ENCODE measurements around the gene BIRC6.

Gene BIRC6

GRCh38 chr2:32418778-32419177 is 62.0 kb downstream of the BIRC6 start:
- Histone ChIP-seq H3K4me1 (ENCODE audit: control extremely low read depth in 1 of 4, control insufficient read depth in 4 of 4, insufficient read depth in 4 of 4, low read length in 3 of 4) (no peaks in the 10 kb centered on the region), H3K4me3 (ENCODE audit: control insufficient read depth in 1 of 7, extremely low read depth in 1 of 7, insufficient read depth in 4 of 7, low read depth in 2 of 7, low read length in 6 of 7) (no peak overlapping the region), H3K27me3 (replicated peaks in 2 of 5; ENCODE audit: control insufficient read depth in 4 of 5, insufficient read depth in 5 of 5, low read length in 4 of 5) (no peaks in the 10 kb centered on the region), H3K9me3 (ENCODE audit: control extremely low read depth in 1 of 5, control insufficient read depth in 4 of 5, insufficient read depth in 2 of 5, low read depth in 1 of 5, low read length in 4 of 5) (no peaks in the 10 kb centered on the region), H3K36me3 (ENCODE audit: control insufficient read depth in 4 of 4, insufficient read depth in 4 of 4, low read length in 3 of 4) (peaks cover 13 to 36% (median 22%) of the 10 kb centered on the region in 4 experiments), H3K27ac (ENCODE audit: insufficient read depth in 1 of 2, low read depth in 1 of 2, low read length in 2 of 2, poor library complexity in 1 of 2, severe bottlenecking in 2 of 2) (no peak overlapping the region)
- WGBS (ENCODE audit: insufficient coverage) = no CpG with 5 or more reads among the region's 5 CpGs
- DNase-seq = no peak
- ChIA-PET POLR2A (no interaction called here), CTCF (no interaction called here)

DNA sequence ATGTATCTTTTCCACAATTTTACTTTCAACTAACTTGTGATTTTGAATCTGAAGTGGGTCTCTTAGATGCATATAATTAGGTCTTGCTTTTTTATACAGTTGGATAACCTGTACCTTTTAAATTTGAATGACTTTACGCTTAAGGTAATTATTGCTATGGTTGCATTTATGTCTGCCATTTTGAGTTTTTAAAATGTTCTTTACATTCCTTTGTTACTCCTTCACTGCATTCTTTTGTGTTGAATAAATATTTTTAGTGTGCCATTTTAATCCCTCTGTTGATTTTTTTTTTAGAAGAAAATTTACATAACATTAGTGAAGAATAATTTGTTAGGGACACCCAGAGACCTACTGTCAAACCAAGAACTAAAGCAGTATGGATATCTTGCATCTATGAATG is 65.3 kb downstream of the BIRC6 start:
- Histone ChIP-seq H3K27me3 (replicated peaks in 2 of 5; ENCODE audit: control insufficient read depth in 4 of 5, insufficient read depth in 5 of 5, low read length in 4 of 5) (no peaks in the 10 kb centered on the region), H3K4me3 (ENCODE audit: control insufficient read depth in 1 of 7, extremely low read depth in 1 of 7, insufficient read depth in 4 of 7, low read depth in 2 of 7, low read length in 6 of 7) (no peak overlapping the region), H3K27ac (ENCODE audit: insufficient read depth in 1 of 2, low read depth in 1 of 2, low read length in 2 of 2, poor library complexity in 1 of 2, severe bottlenecking in 2 of 2) (no peak overlapping the region), H3K4me1 (ENCODE audit: control extremely low read depth in 1 of 4, control insufficient read depth in 4 of 4, insufficient read depth in 4 of 4, low read length in 3 of 4) (peaks cover 0 to 1% (median 0%) of the 10 kb centered on the region in 4 experiments), H3K36me3 (ENCODE audit: control insufficient read depth in 4 of 4, insufficient read depth in 4 of 4, low read length in 3 of 4) (peaks cover 2 to 20% (median 12%) of the 10 kb centered on the region in 4 experiments), H3K9me3 (ENCODE audit: control extremely low read depth in 1 of 5, control insufficient read depth in 4 of 5, insufficient read depth in 2 of 5, low read depth in 1 of 5, low read length in 4 of 5) (no peaks in the 10 kb centered on the region)
- POLR2A ChIA-PET = no interaction called here
- no peak for DNase-seq
- CTCF ChIA-PET = no interaction called here
- no CpG with 5 or more reads among the region's 1 CpG for WGBS (ENCODE audit: insufficient coverage)

DNA sequence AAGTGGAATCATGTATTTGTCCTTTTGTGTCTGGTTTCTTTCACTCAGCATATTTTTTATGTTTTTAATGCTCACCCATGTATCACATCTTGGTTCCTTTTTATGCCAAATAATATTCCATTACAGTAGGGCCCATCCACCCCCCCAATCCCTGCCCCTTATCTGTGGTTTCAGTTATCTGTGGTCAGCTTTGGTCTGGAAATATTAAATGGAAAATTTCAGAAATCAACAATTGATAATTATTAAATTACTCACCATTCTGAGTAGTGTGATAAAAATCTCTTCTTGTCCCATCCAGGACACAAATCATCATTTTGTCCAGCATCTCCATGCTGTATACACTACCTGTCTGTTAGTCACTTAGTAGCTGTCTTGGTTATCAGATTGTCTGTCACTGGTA is 66.7 kb downstream of the BIRC6 start:
- peaks cover 0 to 1% (median 0%) of the 10 kb centered on the region in 4 experiments for H3K4me1 ChIP-seq (ENCODE audit: control extremely low read depth in 1 of 4, control insufficient read depth in 4 of 4, insufficient read depth in 4 of 4, low read length in 3 of 4)
- no peak overlapping the region for H3K27ac ChIP-seq (ENCODE audit: insufficient read depth in 1 of 2, low read depth in 1 of 2, low read length in 2 of 2, poor library complexity in 1 of 2, severe bottlenecking in 2 of 2)
- ChIA-PET CTCF (no interaction called here), POLR2A (no interaction called here)
- no peaks in the 10 kb centered on the region for H3K27me3 ChIP-seq (replicated peaks in 2 of 5; ENCODE audit: control insufficient read depth in 4 of 5, insufficient read depth in 5 of 5, low read length in 4 of 5)
- no peaks in the 10 kb centered on the region for H3K9me3 ChIP-seq (ENCODE audit: control extremely low read depth in 1 of 5, control insufficient read depth in 4 of 5, insufficient read depth in 2 of 5, low read depth in 1 of 5, low read length in 4 of 5)
- no peak overlapping the region for H3K4me3 ChIP-seq (ENCODE audit: control insufficient read depth in 1 of 7, extremely low read depth in 1 of 7, insufficient read depth in 4 of 7, low read depth in 2 of 7, low read length in 6 of 7)
- H3K36me3 ChIP-seq (ENCODE audit: control insufficient read depth in 4 of 4, insufficient read depth in 4 of 4, low read length in 3 of 4) = peaks cover 0 to 9% (median 6%) of the 10 kb centered on the region in 4 experiments
- peak in 1 of 3 donors; percentile 10 for DNase-seq

DNA sequence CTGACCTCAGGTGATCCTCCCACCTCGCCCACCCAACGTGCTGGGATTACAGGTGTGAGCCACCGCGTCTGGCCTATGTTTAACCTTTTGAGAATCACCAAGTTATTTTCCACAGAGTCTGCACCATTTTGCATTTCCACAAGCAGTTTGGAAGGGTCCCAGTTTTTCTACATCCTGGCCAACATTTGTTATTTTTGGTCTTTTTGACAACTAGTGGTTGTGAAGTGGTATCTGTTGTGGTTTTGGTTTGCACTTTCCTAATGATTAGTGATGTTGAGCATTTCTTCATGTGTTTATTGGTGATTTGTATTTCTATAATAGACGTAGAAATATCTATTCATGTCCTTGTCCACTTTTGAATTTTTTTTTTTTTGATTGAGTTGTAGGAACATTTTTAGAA is 67.9 kb downstream of the BIRC6 start:
- WGBS (ENCODE audit: insufficient coverage) = 100% methylated on average over 4 of the region's 5 CpGs
- ChIA-PET CTCF (no interaction called here), POLR2A (no interaction called here)
- no peaks in the 10 kb centered on the region for H3K9me3 ChIP-seq (ENCODE audit: control extremely low read depth in 1 of 5, control insufficient read depth in 4 of 5, insufficient read depth in 2 of 5, low read depth in 1 of 5, low read length in 4 of 5)
- H3K4me3 ChIP-seq (ENCODE audit: control insufficient read depth in 1 of 7, extremely low read depth in 1 of 7, insufficient read depth in 4 of 7, low read depth in 2 of 7, low read length in 6 of 7) = no peak overlapping the region
- H3K27ac ChIP-seq (ENCODE audit: insufficient read depth in 1 of 2, low read depth in 1 of 2, low read length in 2 of 2, poor library complexity in 1 of 2, severe bottlenecking in 2 of 2) = no peak overlapping the region
- H3K36me3 ChIP-seq (ENCODE audit: control insufficient read depth in 4 of 4, insufficient read depth in 4 of 4, low read length in 3 of 4) = peaks cover 0 to 9% (median 5%) of the 10 kb centered on the region in 4 experiments
- DNase-seq = no peak
- H3K27me3 ChIP-seq (replicated peaks in 2 of 5; ENCODE audit: control insufficient read depth in 4 of 5, insufficient read depth in 5 of 5, low read length in 4 of 5) = no peaks in the 10 kb centered on the region
- peaks cover 0 to 1% (median 0%) of the 10 kb centered on the region in 4 experiments for H3K4me1 ChIP-seq (ENCODE audit: control extremely low read depth in 1 of 4, control insufficient read depth in 4 of 4, insufficient read depth in 4 of 4, low read length in 3 of 4)

GRCh38 chr2:32425719-32426141 is 68.9 kb downstream of the BIRC6 start:
- H3K27ac ChIP-seq (ENCODE audit: insufficient read depth in 1 of 2, low read depth in 1 of 2, low read length in 2 of 2, poor library complexity in 1 of 2, severe bottlenecking in 2 of 2) = no peak overlapping the region
- no peak for DNase-seq
- peaks cover 0 to 1% (median 0%) of the 10 kb centered on the region in 4 experiments for H3K4me1 ChIP-seq (ENCODE audit: control extremely low read depth in 1 of 4, control insufficient read depth in 4 of 4, insufficient read depth in 4 of 4, low read length in 3 of 4)
- POLR2A ChIA-PET = no interaction called here
- H3K9me3 ChIP-seq (ENCODE audit: control extremely low read depth in 1 of 5, control insufficient read depth in 4 of 5, insufficient read depth in 2 of 5, low read depth in 1 of 5, low read length in 4 of 5) = no peaks in the 10 kb centered on the region
- CTCF ChIA-PET = no interaction called here
- peaks cover 2 to 11% (median 6%) of the 10 kb centered on the region in 4 experiments for H3K36me3 ChIP-seq (ENCODE audit: control insufficient read depth in 4 of 4, insufficient read depth in 4 of 4, low read length in 3 of 4)
- H3K4me3 ChIP-seq (ENCODE audit: control insufficient read depth in 1 of 7, extremely low read depth in 1 of 7, insufficient read depth in 4 of 7, low read depth in 2 of 7, low read length in 6 of 7) = no peak overlapping the region
- no CpG with 5 or more reads among the region's 2 CpGs for WGBS (ENCODE audit: insufficient coverage)
- H3K27me3 ChIP-seq (replicated peaks in 2 of 5; ENCODE audit: control insufficient read depth in 4 of 5, insufficient read depth in 5 of 5, low read length in 4 of 5) = no peaks in the 10 kb centered on the region

DNA sequence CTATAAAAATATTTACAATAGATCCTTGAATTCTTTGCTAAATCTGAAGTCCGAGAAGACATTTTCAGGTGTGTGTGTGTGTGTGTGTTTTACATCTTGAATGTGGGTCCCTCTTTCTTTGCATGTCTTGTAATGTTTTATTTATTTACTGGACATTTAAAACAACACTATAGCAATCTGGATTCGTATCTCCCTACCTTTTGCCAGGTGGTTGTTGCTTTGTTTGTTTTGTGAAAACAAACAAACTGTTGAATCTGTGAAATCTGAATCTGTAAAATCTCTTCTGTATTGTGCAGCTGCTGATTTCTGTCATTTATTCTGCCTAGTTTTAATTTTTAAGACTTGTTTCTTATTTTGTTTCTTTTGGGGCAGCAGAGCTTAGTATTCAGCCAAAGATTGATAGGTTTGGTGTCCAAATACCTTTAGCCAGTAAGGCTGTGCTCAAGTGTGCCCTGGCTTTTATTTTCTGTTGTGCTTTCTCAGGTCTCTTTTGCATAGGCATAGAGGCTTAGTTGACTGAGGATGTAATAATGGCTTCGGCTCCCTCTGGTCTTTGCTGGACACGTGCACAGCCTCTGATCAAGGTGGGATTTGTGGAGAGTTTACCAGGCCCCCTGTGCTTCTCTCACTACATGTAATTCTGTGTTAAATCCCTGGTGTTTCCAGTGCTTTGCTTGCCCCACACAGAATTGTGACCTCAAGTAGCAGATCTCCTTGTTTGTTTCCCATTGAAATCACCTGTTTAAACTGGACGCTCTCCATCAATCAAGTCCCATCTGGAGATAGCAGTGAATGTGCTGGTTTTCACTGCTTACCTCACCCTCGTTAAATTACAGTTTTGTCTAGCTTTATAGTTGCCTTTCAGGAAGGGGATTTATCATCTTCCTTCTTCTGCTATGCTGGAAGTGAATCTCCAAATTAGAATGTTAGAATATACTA is 71.1 kb downstream of the BIRC6 start:
- Histone ChIP-seq H3K27me3 (replicated peaks in 2 of 5; ENCODE audit: control insufficient read depth in 4 of 5, insufficient read depth in 5 of 5, low read length in 4 of 5) (no peaks in the 10 kb centered on the region), H3K4me3 (ENCODE audit: control insufficient read depth in 1 of 7, extremely low read depth in 1 of 7, insufficient read depth in 4 of 7, low read depth in 2 of 7, low read length in 6 of 7) (no peak overlapping the region), H3K4me1 (ENCODE audit: control extremely low read depth in 1 of 4, control insufficient read depth in 4 of 4, insufficient read depth in 4 of 4, low read length in 3 of 4) (peaks cover 0 to 1% (median 0%) of the 10 kb centered on the region in 4 experiments), H3K27ac (ENCODE audit: insufficient read depth in 1 of 2, low read depth in 1 of 2, low read length in 2 of 2, poor library complexity in 1 of 2, severe bottlenecking in 2 of 2) (no peak overlapping the region), H3K9me3 (ENCODE audit: control extremely low read depth in 1 of 5, control insufficient read depth in 4 of 5, insufficient read depth in 2 of 5, low read depth in 1 of 5, low read length in 4 of 5) (no peaks in the 10 kb centered on the region), H3K36me3 (ENCODE audit: control insufficient read depth in 4 of 4, insufficient read depth in 4 of 4, low read length in 3 of 4) (peaks cover 2 to 26% (median 10%) of the 10 kb centered on the region in 4 experiments)
- WGBS (ENCODE audit: insufficient coverage) = 100% methylated on average over 2 of the region's 6 CpGs
- ChIA-PET POLR2A (no interaction called here), CTCF (interaction anchor here (1.2 kb wide), 1 partner anchor 28 kb away, joined by 3 read pairs; no protein-coding TSS in a partner anchor)
- DNase-seq = no peak

GRCh38 chr2:32430804-32431203 is 74.0 kb downstream of the BIRC6 start:
- no peak for DNase-seq
- Histone ChIP-seq H3K4me1 (ENCODE audit: control extremely low read depth in 1 of 4, control insufficient read depth in 4 of 4, insufficient read depth in 4 of 4, low read length in 3 of 4) (no peaks in the 10 kb centered on the region), H3K4me3 (ENCODE audit: control insufficient read depth in 1 of 7, extremely low read depth in 1 of 7, insufficient read depth in 4 of 7, low read depth in 2 of 7, low read length in 6 of 7) (no peak overlapping the region), H3K36me3 (ENCODE audit: control insufficient read depth in 4 of 4, insufficient read depth in 4 of 4, low read length in 3 of 4) (peaks cover 2 to 29% (median 11%) of the 10 kb centered on the region in 4 experiments), H3K27me3 (replicated peaks in 2 of 5; ENCODE audit: control insufficient read depth in 4 of 5, insufficient read depth in 5 of 5, low read length in 4 of 5) (no peaks in the 10 kb centered on the region), H3K9me3 (ENCODE audit: control extremely low read depth in 1 of 5, control insufficient read depth in 4 of 5, insufficient read depth in 2 of 5, low read depth in 1 of 5, low read length in 4 of 5) (no peaks in the 10 kb centered on the region), H3K27ac (ENCODE audit: insufficient read depth in 1 of 2, low read depth in 1 of 2, low read length in 2 of 2, poor library complexity in 1 of 2, severe bottlenecking in 2 of 2) (no peak overlapping the region)
- ChIA-PET POLR2A (no interaction called here), CTCF (no interaction called here)
- WGBS (ENCODE audit: insufficient coverage) = 94% methylated on average over 2 of the region's 5 CpGs
